ENCODE measurements around the gene PCSK7. TPM values are rescaled to one million over a fixed set of nuclear protein-coding genes. Genes with fewer than 3 reads are reported as not detected.
"Not testable (repeated sequence)": the region's sequence is repeated elsewhere in the genome, so short reads cannot be mapped to it uniquely, and the experiment has no call there.

PCSK7 gene
- total RNA-seq, 2 donors from 2014 or later: 126 to 201 TPM

DNA sequence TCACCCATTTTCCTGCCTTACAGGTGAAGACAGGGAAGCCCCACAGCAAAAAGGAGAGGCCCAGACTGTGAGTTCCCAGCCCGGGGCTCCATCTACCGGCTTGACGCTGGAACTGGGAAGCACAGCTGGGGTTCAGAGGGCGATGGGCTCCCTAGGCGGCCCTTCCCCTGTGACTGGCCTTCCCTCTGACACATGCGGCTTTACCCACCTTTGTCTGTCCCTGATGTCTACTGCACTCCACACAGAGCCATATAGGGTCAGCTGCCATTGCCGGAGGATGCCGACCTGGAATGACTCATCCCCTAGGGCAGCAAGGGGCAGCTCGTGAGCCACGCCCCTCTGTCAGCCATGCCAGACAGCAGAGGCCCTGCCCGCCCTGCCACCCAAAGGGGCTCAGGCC is 25.0 kb downstream of the PCSK7 start:
- peaks cover 0 to 11% of the 10 kb centered on the region in 2 donors for H3K36me3 Mint-ChIP-seq
- ATAC-seq: peak in 1 of 2 donors; percentile 17
- not testable (repeated sequence) for H3K27ac Mint-ChIP-seq; DNase-seq (ENCODE audit: low spot score in 2 of 2); H3K9me3 Mint-ChIP-seq

DNA sequence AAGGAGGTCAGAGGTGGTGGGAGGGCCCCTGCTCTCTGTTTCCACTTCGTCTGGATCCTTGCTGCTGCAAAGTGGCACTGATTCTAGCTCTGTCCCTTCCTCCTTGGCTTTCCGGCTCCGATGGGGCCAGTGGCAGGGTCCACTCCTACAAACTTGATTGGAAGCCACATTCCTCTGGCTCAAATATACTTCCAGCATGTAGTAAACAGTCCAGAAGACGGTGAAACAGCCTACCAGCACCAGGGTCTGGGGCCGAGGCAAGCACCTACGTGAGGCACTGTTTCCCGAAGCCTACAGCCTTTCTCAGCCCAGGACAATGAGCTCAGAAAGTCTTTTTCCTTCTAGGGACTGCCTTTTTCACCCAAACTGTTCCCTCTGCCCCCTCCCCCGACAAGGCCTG is 25.8 kb downstream of the PCSK7 start:
- not testable (repeated sequence) for H3K9me3 Mint-ChIP-seq; H3K27ac Mint-ChIP-seq; ATAC-seq; DNase-seq (ENCODE audit: low spot score in 2 of 2)
- peaks cover 0 to 11% of the 10 kb centered on the region in 2 donors for H3K36me3 Mint-ChIP-seq

DNA sequence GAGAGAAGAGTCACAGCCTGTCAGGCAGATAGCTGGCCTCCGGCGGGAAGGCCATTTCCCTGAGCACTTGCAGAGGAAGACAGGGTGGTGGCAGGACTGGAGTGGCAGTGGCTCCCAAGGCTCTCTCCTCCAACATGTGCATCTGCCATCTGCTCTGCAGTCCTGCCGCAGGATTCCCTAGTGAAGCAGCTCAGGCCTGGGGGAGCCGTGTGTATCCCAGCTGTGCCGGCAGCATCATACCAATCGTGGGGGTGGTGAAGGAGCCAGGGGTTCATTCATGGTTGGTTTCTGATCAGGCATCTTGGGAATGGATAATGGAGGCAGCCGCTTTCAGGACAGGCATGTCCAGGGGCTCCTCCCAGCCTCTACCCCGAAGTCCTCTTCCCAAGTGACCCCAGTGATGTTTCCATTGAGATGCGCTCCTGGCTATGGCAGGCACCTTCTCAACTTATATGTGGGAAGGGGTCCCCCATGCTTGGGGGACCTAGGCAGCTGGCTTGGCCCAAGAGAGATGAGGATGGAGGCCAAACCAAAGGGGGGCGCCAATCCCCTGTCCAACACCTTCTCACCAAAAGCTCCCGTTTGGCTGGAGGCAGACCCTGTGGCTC is 26.6 kb downstream of the PCSK7 start:
- Mint-ChIP-seq H3K9me3 (no peaks in the 10 kb centered on the region), H3K27ac (peak overlapping the region in 1 of 2 donors; percentile 69)
- no peak for DNase-seq (ENCODE audit: low spot score in 2 of 2)

DNA sequence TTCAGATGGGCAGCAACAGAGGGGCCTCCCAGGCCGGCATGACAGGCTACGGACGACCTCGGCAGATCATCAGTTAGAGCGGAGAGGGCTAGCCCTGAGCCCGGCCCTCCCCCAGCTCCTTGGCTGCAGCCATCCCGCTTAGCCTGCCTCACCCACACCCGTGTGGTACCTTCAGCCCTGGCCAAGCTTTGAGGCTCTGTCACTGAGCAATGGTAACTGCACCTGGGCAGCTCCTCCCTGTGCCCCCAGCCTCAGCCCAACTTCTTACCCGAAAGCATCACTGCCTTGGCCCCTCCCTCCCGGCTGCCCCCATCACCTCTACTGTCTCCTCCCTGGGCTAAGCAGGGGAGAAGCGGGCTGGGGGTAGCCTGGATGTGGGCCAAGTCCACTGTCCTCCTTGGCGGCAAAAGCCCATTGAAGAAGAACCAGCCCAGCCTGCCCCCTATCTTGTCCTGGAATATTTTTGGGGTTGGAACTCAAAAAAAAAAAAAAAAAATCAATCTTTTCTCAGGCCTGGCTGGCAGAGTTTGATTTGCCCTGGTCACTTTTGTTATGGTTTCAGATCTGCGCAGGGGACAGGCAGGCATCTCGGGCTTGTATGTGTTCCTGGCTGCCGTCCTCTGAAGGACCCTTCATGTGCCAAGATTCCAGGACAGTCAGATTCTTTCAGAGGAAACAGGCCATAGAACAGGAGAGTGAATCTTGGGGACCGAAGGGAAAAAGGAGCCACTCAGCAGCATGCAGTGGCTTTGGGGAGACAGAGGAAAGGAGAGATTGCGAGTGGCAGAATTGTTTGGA is 27.4 kb downstream of the PCSK7 start:
- Mint-ChIP-seq H3K36me3 (peaks cover 0 to 11% of the 10 kb centered on the region in 2 donors), H3K27ac (peak overlapping the region; percentile 19 to 69), H3K9me3 (no peaks in the 10 kb centered on the region)
- no peak for ATAC-seq
- no peak for DNase-seq (ENCODE audit: low spot score in 2 of 2)

More for the DNA sequence above, 26.6 kb downstream of the PCSK7 start:
- H3K36me3 Mint-ChIP-seq: peaks cover 0 to 11% of the 10 kb centered on the region in 2 donors
- no peak for ATAC-seq

DNA sequence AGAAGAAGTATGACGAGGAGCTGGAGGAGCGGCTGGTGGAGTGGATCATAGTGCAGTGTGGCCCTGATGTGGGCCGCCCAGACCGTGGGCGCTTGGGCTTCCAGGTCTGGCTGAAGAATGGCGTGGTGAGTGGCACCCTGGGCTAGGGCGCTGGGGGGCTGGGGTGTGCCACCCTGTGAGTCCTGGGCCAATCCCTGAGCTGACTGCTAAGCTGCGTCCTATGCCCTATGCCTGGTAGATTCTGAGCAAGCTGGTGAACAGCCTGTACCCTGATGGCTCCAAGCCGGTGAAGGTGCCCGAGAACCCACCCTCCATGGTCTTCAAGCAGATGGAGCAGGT is 28.8 kb downstream of the PCSK7 start:
- Mint-ChIP-seq H3K27ac (peak overlapping the region; percentile 19 to 89), H3K36me3 (peaks cover 0 to 11% of the 10 kb centered on the region in 2 donors), H3K9me3 (no peaks in the 10 kb centered on the region)
- no peak for DNase-seq (ENCODE audit: low spot score in 2 of 2)
- ATAC-seq: peak in 1 of 2 donors; percentile 9

DNA sequence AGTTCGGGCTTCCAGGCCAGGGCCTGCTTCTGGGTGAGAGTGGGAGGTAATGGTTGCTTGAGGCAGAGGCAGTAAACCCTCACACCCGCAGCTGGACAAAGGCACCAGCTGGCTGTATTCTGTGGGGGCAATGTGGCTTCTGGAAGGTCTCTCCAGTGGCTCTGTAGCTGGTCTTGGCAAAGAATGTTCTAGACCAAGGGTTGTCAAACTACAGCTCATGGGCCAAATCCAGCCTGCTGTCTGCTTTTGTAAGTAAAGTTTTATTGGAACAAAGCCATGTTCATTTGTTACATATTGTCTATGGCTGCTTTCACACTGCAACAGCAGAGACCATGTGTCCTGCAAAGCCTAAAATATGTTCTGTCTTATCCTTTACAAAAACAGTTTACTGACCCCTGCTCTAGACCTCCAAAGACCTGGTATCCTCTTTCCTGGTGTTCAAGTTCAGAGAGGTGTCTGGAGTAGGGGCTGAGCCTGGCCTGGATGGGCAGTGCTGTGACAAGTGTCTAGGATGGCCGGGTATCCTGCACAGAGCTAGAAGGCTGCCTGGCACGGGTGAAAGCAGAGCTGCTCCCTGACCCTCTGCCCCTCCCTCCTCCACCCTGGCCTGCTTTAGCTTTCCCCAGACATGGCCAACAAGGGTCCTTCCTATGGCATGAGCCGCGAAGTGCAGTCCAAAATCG is 29.3 kb downstream of the PCSK7 start:
- DNase-seq (ENCODE audit: low spot score in 2 of 2) (no peak), ATAC-seq (no peak)
- H3K27ac Mint-ChIP-seq: peak overlapping the region; percentile 27 to 89
- peaks cover 0 to 11% of the 10 kb centered on the region in 2 donors for H3K36me3 Mint-ChIP-seq
- H3K9me3 Mint-ChIP-seq: no peaks in the 10 kb centered on the region

DNA sequence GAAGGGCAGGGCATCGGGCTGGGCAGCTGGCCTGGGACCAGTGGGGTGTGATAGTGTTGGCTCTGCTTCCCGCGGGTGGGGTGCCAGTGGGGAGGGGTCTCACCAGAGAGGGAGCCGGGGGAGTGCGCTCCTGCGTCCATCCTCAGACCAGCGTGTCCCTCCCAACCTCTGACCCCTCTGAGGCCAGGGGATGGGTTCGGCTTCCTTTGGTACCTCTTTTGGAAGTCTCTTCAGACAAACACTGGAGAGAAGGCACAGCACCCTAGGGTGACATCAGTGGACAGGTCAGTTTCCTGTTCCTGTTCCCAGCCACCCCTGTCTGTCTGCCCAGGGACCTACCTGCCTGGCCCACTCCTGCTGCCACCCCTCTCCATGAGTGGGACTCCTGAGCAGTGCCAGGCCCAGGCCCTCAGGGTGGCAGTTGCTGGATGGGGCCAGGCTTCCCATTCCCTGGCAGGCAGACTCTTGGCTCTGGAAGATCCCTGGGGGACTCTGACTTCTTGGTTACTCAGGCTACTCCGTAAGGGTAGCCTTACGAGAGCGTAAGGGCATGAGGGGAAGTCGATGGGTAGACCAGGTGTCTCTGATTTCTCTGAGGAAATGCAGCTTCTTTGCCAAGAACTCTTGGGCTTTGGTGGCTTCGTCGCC is 30.1 kb downstream of the PCSK7 start:
- H3K36me3 Mint-ChIP-seq: peaks cover 0 to 11% of the 10 kb centered on the region in 2 donors
- no peak for ATAC-seq
- H3K27ac Mint-ChIP-seq: peak overlapping the region in 1 of 2 donors; percentile 27

DNA sequence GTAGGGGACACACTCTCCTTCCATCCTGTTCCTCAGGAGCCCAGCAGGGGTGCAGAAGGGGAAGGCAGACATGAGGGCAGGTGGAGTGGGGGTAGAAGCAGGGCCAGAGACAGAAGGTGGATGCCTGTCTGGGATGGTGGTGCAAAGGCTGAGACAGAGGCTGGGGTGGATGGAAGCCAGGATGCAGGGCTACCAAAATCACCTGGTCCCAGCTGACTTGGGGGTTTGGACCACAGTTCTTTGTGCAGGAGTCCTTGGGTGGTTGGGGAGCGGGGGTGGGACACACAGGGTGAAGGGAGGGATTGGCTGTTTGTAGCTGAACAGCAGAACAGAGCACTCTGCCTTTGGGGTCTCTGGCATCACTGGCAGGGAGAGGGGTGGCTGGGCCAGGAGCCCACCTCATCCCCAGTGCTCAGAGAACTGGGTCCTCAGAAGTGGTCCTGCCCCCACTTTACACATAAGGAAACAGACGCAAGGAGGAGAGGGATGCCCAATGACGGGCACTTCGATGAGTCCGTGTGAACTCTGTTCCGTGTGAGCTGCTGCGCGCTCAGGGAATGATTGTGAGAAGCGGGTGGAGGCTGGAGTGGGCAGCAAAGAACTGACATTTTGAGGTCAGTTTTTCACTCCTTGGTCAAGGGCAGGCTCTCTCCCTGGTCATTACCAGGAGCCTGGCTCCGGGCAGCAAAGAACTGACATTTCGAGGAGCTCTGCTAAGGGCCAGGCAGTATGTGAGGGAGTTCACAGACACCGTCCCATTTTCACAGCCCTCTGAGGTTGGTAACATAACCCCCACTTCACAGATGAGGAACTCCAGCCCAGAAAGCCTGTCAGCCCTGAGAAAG is 30.8 kb downstream of the PCSK7 start:
- H3K9me3 Mint-ChIP-seq: no peaks in the 10 kb centered on the region
- ATAC-seq (no peak), DNase-seq (ENCODE audit: low spot score in 2 of 2) (no peak)
- H3K27ac Mint-ChIP-seq: peak overlapping the region; percentile 15 to 52
- H3K36me3 Mint-ChIP-seq: peaks cover 0 to 11% of the 10 kb centered on the region in 2 donors

More for the DNA sequence above, 30.1 kb downstream of the PCSK7 start:
- DNase-seq (ENCODE audit: low spot score in 2 of 2): no peak
- H3K9me3 Mint-ChIP-seq: no peaks in the 10 kb centered on the region

DNA sequence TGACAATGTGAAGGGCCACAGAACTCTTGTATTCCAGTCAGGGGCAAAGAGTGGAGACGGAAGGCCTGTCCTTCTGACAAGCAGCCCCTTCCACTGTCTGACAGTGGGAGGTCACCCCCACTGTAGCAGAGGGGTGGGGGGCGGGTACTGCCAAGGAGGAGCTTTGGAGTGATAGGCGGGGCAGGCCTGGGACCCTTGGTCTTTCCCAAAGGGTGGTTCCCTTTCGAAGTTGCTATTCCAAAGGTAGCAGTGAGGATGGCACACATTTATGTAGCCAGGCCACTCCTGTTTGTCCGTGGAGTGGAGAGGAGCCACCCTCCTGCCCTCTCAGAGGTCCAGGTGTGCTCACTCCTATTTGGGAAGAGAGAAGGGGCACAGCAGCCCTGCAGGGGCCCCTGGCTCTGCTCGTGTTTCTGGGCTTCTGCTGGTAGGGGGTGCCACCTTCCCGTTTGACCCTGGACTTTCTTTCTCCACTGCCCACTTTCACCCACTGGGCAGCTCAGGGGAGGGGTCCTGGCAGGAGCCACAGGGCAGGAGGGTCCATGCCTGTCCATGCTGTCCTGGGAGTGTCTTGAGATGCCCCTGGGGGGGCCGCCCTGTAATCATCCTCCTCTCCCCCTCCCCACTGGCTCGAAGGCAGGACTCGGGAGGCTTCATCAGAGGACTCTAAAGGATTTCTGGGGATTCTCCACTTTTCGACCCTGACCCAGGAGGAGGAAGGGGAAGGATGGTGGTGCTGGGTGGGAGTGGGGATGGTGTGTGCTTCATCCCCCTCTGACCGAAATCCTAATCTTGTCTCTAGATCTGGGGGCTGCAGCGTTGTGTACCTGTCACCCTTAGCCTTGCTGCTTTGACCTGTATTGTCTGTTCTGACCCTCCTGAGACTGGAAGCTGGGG is 31.7 kb downstream of the PCSK7 start:
- H3K36me3 Mint-ChIP-seq: peaks cover 0 to 7% of the 10 kb centered on the region in 2 donors
- DNase-seq (ENCODE audit: low spot score in 2 of 2) (no peak), ATAC-seq (no peak)
- no peaks in the 10 kb centered on the region for H3K9me3 Mint-ChIP-seq
- H3K27ac Mint-ChIP-seq: peak overlapping the region; percentile 15 to 74

DNA sequence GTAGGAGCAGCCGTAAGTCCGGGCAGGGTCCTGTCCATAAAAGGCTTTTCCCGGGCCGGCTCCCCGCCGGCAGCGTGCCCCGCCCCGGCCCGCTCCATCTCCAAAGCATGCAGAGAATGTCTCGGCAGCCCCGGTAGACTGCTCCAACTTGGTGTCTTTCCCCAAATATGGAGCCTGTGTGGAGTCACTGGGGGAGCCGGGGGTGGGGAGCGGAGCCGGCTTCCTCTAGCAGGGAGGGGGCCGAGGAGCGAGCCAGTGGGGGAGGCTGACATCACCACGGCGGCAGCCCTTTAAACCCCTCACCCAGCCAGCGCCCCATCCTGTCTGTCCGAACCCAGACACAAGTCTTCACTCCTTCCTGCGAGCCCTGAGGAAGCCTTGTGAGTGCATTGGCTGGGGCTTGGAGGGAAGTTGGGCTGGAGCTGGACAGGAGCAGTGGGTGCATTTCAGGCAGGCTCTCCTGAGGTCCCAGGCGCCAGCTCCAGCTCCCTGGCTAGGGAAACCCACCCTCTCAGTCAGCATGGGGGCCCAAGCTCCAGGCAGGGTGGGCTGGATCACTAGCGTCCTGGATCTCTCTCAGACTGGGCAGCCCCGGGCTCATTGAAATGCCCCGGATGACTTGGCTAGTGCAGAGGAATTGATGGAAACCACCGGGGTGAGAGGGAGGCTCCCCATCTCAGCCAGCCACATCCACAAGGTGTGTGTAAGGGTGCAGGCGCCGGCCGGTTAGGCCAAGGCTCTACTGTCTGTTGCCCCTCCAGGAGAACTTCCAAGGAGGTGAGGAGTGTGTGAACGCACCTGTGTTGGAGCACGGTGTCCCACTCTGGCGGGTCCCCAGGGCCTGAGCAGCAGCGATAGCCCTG is 32.6 kb downstream of the PCSK7 start, which contains the start of gene TAGLN:
TSS of gene TAGLN (plus strand) at position 318 of the 863 bp plus-strand sequence. CDS start 3,644 bp downstream, outside the sequence.
- ATAC-seq: no peak
- DNase-seq (ENCODE audit: low spot score in 2 of 2): no peak
- Mint-ChIP-seq H3K9me3 (no peaks in the 10 kb centered on the region), H3K27ac (peak within 1 kb of the TSS; percentile 15 to 74), H3K36me3 (no peaks in the 10 kb centered on the region)

DNA sequence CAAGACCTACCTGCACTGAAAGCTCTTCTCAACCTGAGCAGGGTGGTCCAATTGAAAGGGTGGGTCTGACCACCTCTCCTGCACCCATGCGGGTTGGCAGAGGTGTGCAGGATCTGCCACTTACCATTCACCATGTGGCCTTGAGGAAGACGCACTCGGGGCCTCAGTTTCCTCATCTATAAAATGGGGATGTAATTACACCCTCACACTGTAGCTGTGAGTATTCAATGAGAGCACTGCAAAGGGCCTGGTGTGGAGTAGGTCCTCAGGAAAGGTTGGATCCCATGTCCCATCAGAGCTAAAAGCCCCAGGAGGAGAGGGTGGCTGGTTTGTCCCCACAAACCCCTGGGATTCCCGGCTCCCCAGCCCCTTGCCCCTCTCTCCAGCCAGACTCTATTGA is 33.3 kb downstream of the PCSK7 start:
- no peak for DNase-seq (ENCODE audit: low spot score in 2 of 2)
- Mint-ChIP-seq H3K27ac (no peak overlapping the region), H3K36me3 (no peaks in the 10 kb centered on the region), H3K9me3 (no peaks in the 10 kb centered on the region)
- no peak for ATAC-seq

DNA sequence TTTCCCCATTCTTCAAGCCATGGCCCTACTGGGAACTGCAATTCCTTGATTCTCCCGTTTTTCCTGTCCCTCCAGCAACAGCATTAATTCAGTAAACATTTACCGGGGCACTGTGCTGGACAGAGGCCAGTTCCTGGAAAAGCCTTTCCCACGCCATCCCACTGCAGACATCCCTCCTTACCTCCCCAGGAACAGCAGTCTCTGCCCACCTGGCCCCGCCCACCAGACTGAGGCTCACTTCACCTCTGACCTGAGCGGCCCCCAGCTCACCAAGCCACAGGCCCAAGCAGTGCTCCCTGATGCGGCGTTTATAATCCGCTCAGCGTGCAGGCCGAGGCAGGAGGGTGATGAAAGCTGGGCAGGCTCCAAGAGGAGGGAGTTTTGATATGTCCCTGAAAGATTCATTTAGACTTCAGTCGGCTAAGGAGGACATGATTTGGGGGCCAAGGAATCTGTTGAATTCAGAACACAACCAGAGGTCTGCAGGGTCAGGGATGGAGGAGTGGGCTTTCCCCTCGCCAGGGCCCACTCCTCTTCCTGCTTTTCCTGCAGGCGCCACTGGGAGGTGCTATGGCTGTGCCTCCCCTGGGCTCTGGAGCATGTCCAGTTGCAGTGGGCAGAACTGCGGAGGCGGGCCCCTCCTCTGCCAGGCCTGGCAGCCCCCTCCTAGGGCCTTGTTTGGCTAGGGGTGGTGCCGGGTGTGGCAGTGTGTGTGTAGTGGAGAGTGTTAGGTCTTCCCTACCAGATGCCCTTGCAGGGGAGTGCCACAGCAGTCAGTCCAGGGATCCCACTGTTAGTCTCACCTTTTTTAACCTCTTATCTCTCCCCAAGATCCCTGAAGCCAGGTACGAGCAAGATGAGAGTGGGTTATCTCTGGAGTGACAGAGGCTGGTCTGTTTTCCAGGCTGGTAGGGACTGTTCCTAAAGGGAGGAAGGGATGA is 34.1 kb downstream of the PCSK7 start:
- DNase-seq (ENCODE audit: low spot score in 2 of 2) (no peak), ATAC-seq (no peak)
- Mint-ChIP-seq H3K27ac (peak overlapping the region; percentile 9 to 27), H3K9me3 (no peaks in the 10 kb centered on the region), H3K36me3 (no peaks in the 10 kb centered on the region)

DNA sequence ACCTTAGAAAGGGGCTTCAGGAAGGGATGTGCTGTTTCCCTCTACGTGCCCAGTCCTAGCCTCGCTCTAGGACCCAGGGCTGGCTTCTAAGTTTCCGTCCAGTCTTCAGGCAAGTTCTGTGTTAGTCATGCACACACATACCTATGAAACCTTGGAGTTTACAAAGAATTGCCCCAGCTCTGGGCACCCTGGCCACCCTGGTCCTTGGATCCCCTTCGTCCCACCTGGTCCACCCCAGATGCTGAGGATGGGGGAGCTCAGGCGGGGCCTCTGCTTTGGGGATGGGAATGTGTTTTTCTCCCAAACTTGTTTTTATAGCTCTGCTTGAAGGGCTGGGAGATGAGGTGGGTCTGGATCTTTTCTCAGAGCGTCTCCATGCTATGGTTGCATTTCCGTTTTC is 34.9 kb downstream of the PCSK7 start:
- DNase-seq (ENCODE audit: low spot score in 2 of 2): no peak
- H3K9me3 Mint-ChIP-seq: no peaks in the 10 kb centered on the region
- no peak for ATAC-seq
- H3K27ac Mint-ChIP-seq: peak overlapping the region in 1 of 2 donors; percentile 27
- no peaks in the 10 kb centered on the region for H3K36me3 Mint-ChIP-seq

All from activated naive CD4-positive, alpha-beta T cell treated with anti-CD3 and anti-CD28 coated beads, Interleukin-2, amount 50 U/mL, for 72 hours (primary cell).